Stimulated activated naive CD8-positive, alpha-beta T cell treated with anti-CD3 and anti-CD28 coated beads, Interleukin-15, amount 100 ng/mL, for 72 hours (primary cell): ENCODE data around the gene KLHL21.
A peak's percentile ranks its signal among the peaks of the same experiment; 100 is the strongest.

Experiments
- ATAC-seq: fragments of 150-1000 bp; cut with Tn5 transposase; 2 replicates; pipeline ENCODE4 v1.10.0; 2021; ENCODE audit warnings: mild to moderate bottlenecking, moderate library complexity
- DNase-seq, 2 donors: peaks; one replicate each; pipeline ENCODE4 v3.0.0; 2021 to 2022
- H3K27ac Mint-ChIP-seq, 2 donors: one replicate each; pipeline ENCODE4 v1.8.0; 2022; ENCODE audit warnings: mild to moderate bottlenecking in 2 of 2, mixed read lengths in 2 of 2, moderate library complexity in 2 of 2
- H3K27me3 Mint-ChIP-seq: one replicate; pipeline ENCODE4 v1.8.0; 2022; ENCODE audit warnings: mixed read lengths
- H3K4me1 Mint-ChIP-seq: one replicate; pipeline ENCODE4 v1.8.0; 2022; ENCODE audit warnings: mild to moderate bottlenecking, mixed read lengths
- H3K4me3 Mint-ChIP-seq, 2 donors: one replicate each; pipeline ENCODE4 v1.8.0; 2022; ENCODE audit warnings: mild to moderate bottlenecking in 2 of 2, mixed read lengths in 2 of 2, moderate library complexity in 1 of 2
- H3K9me3 Mint-ChIP-seq, 2 donors: one replicate each; pipeline ENCODE4 v1.8.0; 2022; ENCODE audit warnings: mixed read lengths in 2 of 2

The KLHL21 gene

GRCh38 chr1:6596886-6597776 is 5.5 kb downstream of the KLHL21 start:
- DNase-seq (no peak), ATAC-seq (no peak)
- Mint-ChIP-seq H3K27ac (peak overlapping the region in 1 of 2 donors; percentile 19), H3K9me3 (no peaks in the 10 kb centered on the region), H3K27me3 (no peaks in the 10 kb centered on the region), H3K4me1 (peaks cover 84% of the 10 kb centered on the region), H3K4me3 (peak overlapping the region in 1 of 2 donors; percentile 21)

- no peaks in the 10 kb centered on the region for H3K27me3 Mint-ChIP-seq
- H3K4me1 Mint-ChIP-seq: peaks cover 91% of the 10 kb centered on the region
- H3K9me3 Mint-ChIP-seq: no peaks in the 10 kb centered on the region
- no peak overlapping the region for H3K4me3 Mint-ChIP-seq
- DNase-seq (no peak), ATAC-seq (no peak)
- peak overlapping the region in 1 of 2 donors; percentile 91 for H3K27ac Mint-ChIP-seq
Measured at GRCh38 chr1:6596351-6596750, 6.3 kb downstream of the KLHL21 start.

DNA sequence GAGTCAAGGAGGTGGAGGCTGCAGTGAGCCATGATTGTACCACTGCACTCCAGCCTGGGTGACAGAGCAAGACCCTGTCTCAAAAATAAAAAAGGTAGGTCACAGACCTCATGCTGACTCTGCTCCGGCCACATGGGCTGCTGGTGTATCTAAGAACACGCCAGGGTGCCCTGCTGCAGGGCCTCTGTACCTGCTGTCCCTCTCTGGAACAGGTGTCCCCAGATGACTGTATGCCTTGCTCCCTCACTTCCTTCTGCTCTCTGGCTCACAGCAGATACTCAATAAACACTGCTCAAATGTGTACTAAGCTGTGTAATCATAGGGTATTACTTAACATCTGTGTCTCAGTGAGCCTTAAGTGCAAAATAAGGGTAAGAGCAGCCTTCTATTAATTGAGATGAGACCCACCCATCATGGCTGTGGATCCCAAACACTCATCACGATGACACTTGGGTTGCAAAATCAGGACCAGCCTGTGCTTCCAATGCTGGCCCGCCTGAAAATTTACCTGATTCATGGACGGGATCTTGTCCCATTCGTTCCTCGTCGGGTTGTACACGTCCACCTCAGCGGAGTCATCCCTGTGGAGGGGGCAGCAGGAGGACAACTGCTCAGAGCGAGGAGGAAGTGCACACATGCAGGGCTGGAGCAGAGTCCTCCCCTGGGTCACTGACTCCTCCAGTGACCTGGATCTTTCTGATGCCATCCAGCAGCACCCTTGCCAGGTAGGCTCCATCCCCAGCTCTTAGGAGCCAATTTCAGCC is 7.5 kb downstream of the KLHL21 start:
- H3K4me1 Mint-ChIP-seq: peaks cover 89% of the 10 kb centered on the region
- no peaks in the 10 kb centered on the region for H3K27me3 Mint-ChIP-seq
- no peaks in the 10 kb centered on the region for H3K9me3 Mint-ChIP-seq
- H3K27ac Mint-ChIP-seq: peak overlapping the region in 1 of 2 donors; percentile 63
- no peak for DNase-seq
- H3K4me3 Mint-ChIP-seq: no peak overlapping the region
- ATAC-seq: no peak

DNA sequence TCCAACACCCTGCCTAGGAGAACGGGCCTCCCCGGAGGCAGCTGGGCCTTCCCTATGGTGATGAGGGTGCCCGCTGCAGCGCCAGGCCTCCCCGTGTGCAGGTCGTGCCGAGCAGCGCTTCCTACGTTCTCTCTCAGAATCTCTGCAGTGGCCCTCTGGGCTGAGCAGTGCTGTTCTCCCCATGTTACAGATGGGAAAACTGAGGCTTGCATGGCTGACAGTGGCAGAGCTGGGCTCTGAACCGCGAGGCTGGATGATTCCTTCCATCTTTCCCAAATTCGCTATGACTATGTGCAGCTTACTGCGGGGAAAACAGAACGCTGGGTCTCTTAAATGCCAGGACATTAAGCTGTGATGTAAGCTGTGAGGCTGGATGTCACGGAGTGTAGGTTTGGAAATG is 8.9 kb downstream of the KLHL21 start:
- DNase-seq: no peak
- Mint-ChIP-seq H3K27ac (peak overlapping the region in 1 of 2 donors; percentile 21), H3K4me3 (no peak overlapping the region), H3K27me3 (no peaks in the 10 kb centered on the region), H3K9me3 (no peaks in the 10 kb centered on the region), H3K4me1 (peaks cover 79% of the 10 kb centered on the region)
- ATAC-seq: no peak

GRCh38 chr1:6592865-6593593 is 9.6 kb downstream of the KLHL21 start:
- ATAC-seq: no peak
- Mint-ChIP-seq H3K27ac (peak overlapping the region in 1 of 2 donors; percentile 72), H3K27me3 (no peaks in the 10 kb centered on the region), H3K9me3 (no peaks in the 10 kb centered on the region), H3K4me1 (peaks cover 79% of the 10 kb centered on the region), H3K4me3 (no peak overlapping the region)
- DNase-seq: no peak

DNA sequence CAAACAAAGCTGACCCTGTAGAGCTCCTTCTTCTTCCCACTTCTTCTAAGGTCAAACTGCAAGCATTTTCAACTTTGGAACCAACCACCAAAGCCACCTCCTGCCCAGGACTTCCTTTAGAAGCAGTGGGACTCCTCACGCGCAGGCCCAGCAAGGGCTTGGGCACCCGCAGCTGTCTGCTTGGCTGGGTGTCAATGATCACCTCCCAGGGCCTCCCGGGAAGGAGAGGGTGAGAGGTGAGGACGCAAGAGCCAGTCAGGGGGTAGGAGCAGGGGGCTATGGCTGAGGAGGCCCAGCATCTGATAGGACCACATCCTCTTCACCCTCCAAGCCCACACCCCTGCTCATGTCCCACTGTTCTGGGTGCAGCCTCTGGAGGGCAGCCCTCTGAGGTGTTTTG is 10.2 kb downstream of the KLHL21 start:
- Mint-ChIP-seq H3K4me1 (peaks cover 78% of the 10 kb centered on the region), H3K27me3 (no peaks in the 10 kb centered on the region), H3K4me3 (no peak overlapping the region)

DNA sequence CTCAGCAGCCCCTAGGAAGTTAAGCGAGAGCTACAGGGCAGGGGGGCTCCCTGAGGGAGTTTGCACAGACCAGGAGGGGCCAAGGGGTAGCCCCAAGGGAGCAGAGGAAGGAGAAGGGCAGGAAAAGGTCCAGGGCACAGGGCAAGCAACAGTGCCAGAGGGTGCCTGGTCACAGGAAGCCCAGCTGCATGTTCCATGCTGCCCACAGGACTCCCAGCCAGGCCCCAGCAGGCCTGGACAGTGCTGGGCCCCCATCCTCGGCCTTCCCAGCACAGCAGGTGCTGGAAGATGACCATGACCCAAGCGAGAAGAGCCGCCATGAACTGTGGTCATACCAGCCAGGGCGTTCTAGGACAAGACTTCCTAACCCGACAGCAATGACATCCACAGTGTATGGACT is 11.0 kb downstream of the KLHL21 start:
- Mint-ChIP-seq H3K4me3 (no peak overlapping the region), H3K9me3 (no peaks in the 10 kb centered on the region), H3K27ac (peak overlapping the region in 1 of 2 donors; percentile 59), H3K27me3 (no peaks in the 10 kb centered on the region), H3K4me1 (peaks cover 80% of the 10 kb centered on the region)
- no peak for DNase-seq
- ATAC-seq: no peak

More for the DNA sequence above, 10.2 kb downstream of the KLHL21 start:
- Mint-ChIP-seq H3K9me3 (no peaks in the 10 kb centered on the region), H3K27ac (peak overlapping the region in 1 of 2 donors; percentile 59)
- ATAC-seq: no peak
- no peak for DNase-seq

DNA sequence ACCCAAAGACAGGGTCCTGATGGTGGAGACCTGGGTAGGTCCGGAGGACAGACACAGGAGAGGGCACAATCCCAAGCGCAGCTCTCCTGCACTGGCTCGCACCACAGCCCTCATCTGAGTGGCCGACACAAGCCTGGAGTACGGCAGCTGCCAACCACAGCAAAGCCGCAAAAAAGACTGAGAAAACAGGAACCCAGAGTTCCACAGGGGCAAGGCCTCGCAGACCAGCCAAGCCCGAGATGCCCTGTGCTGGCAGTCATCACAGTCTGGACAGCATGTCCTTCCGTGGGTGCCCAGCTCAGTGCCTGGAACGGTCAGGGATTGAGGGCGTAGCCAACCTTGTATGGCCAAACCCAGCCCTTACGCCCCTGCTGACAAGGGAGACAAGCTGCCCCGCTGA is 11.4 kb downstream of the KLHL21 start:
- DNase-seq (no peak), ATAC-seq (no peak)
- H3K27ac Mint-ChIP-seq: peak overlapping the region; percentile 80 to 86
- H3K4me1 Mint-ChIP-seq: peaks cover 78% of the 10 kb centered on the region
- no peak overlapping the region for H3K4me3 Mint-ChIP-seq
- H3K27me3 Mint-ChIP-seq: no peaks in the 10 kb centered on the region
- no peaks in the 10 kb centered on the region for H3K9me3 Mint-ChIP-seq

DNA sequence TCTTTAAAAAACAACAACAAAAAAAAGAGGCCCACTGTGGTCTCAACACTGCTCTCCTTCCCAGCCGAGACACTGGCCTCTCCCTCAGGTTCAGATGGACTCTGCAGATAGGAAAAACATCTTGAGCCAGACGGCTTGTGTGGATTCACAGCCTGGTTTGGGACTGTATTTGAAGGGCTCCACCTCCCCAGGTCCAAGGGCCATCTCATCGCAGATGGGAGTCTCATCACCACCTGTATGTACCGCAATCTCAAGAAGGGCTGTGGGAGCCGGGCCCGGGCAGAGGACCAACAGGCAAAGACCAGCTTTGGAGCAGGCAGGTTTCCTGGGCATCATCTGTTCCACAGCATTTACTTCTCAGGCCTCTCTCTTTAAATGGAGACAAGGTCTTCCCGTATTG is 12.6 kb downstream of the KLHL21 start:
- Mint-ChIP-seq H3K4me3 (no peak overlapping the region), H3K4me1 (peaks cover 69% of the 10 kb centered on the region)
- DNase-seq: no peak

DNA sequence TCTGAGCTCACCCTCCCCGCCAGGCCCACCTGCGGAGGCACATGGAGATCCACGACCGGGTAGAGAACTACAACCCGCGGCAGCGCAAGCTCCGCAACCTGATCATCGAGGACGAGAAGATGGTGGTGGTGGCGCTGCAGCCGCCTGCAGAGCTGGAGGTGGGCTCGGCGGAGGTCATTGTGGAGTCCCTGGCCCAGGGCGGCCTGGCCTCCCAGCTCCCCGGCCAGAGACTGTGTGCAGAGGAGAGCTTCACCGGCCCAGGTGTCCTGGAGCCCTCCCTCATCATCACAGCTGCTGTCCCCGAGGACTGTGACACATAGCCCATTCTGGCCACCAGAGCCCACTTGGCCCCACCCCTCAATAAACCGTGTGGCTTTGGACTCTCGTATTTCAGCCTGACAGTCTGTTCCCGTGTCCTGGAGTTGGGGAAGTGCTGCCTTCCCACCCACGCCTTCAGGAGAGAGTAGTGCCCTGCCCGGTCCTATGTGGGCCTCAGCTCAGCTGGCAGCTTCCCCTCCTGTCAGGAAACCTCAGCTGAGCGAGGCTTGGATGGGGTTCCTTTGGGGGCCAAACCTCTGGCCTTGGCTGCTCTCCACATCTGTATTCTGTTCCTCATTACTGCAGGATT is 13.7 kb downstream of the KLHL21 start:
- no peaks in the 10 kb centered on the region for H3K27me3 Mint-ChIP-seq
- peak overlapping the region in 1 of 2 donors; percentile 71 for H3K27ac Mint-ChIP-seq
- H3K4me1 Mint-ChIP-seq: peaks cover 75% of the 10 kb centered on the region
- DNase-seq (no peak), ATAC-seq (no peak)
- no peak overlapping the region for H3K4me3 Mint-ChIP-seq
- H3K9me3 Mint-ChIP-seq: no peaks in the 10 kb centered on the region

More for the DNA sequence above, 12.6 kb downstream of the KLHL21 start:
- Mint-ChIP-seq H3K27me3 (no peaks in the 10 kb centered on the region), H3K9me3 (no peaks in the 10 kb centered on the region), H3K27ac (no peak overlapping the region)
- no peak for ATAC-seq

GRCh38 chr1:6588128-6588892 is 14.4 kb downstream of the KLHL21 start:
- Mint-ChIP-seq H3K9me3 (no peaks in the 10 kb centered on the region), H3K27me3 (no peaks in the 10 kb centered on the region), H3K4me3 (no peak overlapping the region), H3K27ac (peak overlapping the region in 1 of 2 donors; percentile 90), H3K4me1 (peaks cover 68% of the 10 kb centered on the region)
- DNase-seq (no peak), ATAC-seq (peak; percentile 18)

- H3K4me1 Mint-ChIP-seq: peaks cover 64% of the 10 kb centered on the region
- H3K9me3 Mint-ChIP-seq: no peaks in the 10 kb centered on the region
- peak overlapping the region; percentile 17 to 90 for H3K27ac Mint-ChIP-seq
- H3K4me3 Mint-ChIP-seq: no peak overlapping the region
- no peak for DNase-seq
- H3K27me3 Mint-ChIP-seq: no peaks in the 10 kb centered on the region
- ATAC-seq: no peak
Measured at GRCh38 chr1:6587261-6588005, 15.2 kb downstream of the KLHL21 start.

DNA sequence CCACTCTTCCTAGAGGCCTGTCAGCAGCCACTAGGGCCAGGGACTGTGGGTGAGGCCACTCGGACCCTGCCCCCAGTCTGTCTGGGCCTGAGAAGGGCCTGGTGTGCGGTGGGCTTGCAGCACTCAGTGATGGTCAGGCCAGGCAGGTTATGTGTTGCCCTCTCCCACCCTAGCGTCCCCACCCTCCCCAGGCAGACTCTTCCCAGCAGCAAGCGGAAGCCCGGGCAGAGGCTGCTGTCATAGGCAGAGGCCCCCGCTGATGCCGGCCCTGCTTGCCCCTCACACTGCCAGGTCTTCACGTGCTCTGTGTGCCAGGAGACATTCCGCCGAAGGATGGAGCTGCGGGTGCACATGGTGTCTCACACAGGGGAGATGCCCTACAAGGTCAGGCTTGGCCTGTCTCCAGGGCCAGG is 16.3 kb downstream of the KLHL21 start:
- no peak for DNase-seq
- no peak overlapping the region for H3K4me3 Mint-ChIP-seq
- H3K27me3 Mint-ChIP-seq: no peaks in the 10 kb centered on the region
- peaks cover 64% of the 10 kb centered on the region for H3K4me1 Mint-ChIP-seq
- no peak overlapping the region for H3K27ac Mint-ChIP-seq
- peak; percentile 18 for ATAC-seq
- no peaks in the 10 kb centered on the region for H3K9me3 Mint-ChIP-seq

GRCh38 chr1:6585841-6586240 is 16.8 kb downstream of the KLHL21 start:
- H3K27ac Mint-ChIP-seq: peak overlapping the region in 1 of 2 donors; percentile 50
- H3K27me3 Mint-ChIP-seq: no peaks in the 10 kb centered on the region
- H3K4me1 Mint-ChIP-seq: peaks cover 64% of the 10 kb centered on the region
- ATAC-seq (no peak), DNase-seq (no peak)
- H3K4me3 Mint-ChIP-seq: no peak overlapping the region
- H3K9me3 Mint-ChIP-seq: no peaks in the 10 kb centered on the region
